Measurements from ENCODE around the gene CACNB2.

DNA sequence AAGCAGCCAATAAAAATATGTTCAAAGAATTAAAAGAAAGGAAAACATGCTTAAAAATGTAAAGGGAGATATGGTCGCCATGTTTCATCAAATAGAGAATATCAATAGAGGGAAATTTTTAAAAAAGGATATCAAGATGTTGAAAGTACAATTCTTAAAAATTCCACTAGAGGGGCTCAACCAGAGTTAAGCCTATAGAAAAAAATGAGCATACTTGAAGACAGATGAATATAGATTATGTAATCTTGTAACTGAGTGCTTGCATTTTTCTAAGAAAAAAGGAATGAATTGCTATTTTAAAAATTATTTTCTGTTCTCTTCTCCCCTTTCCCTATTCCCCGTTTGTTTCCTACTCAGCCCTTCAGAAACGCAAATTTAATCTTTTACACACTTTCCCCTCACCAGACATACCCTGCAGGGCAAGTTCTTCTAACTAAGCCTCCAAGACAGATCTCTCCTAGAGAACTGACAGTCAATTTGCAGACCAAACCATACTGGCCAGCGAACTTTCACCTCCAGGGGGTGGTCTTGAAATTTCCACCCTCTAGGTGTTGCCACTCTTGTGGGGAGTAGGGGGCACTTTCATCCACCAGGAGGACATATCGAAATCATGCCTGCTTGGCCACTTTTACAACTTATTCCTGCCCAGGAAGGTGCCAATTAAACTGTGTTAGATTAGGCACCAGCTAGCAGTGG, 443.5 kb downstream of the CACNB2 start:
- TF ChIP-seq EP300 (IDR thresholded peaks at IDR 0.05) (no peak), POLR2AphosphoS5 (IDR thresholded peaks at IDR 0.05) (no peak)
- TF ChIP-seq, protein P1, sequence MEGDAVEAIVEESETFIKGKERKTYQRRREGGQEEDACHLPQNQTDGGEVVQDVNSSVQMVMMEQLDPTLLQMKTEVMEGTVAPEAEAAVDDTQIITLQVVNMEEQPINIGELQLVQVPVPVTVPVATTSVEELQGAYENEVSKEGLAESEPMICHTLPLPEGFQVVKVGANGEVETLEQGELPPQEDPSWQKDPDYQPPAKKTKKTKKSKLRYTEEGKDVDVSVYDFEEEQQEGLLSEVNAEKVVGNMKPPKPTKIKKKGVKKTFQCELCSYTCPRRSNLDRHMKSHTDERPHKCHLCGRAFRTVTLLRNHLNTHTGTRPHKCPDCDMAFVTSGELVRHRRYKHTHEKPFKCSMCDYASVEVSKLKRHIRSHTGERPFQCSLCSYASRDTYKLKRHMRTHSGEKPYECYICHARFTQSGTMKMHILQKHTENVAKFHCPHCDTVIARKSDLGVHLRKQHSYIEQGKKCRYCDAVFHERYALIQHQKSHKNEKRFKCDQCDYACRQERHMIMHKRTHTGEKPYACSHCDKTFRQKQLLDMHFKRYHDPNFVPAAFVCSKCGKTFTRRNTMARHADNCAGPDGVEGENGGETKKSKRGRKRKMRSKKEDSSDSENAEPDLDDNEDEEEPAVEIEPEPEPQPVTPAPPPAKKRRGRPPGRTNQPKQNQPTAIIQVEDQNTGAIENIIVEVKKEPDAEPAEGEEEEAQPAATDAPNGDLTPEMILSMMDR (IDR thresholded peaks at IDR 0.05), result no peak
